WTC11 (cell line): ENCODE measurements around the gene ABCF2. TPM values are rescaled to one million over a fixed set of nuclear protein-coding genes. Genes with fewer than 3 reads are reported as not detected.

ENCODE experiments used
- CBFB ChIP-seq: sonication (generic); formaldehyde crosslinking; IDR thresholded peaks from 2 replicates; pipeline ENCODE4 v1.8.1; 2022; ENCODE audit warnings: mild to moderate bottlenecking, low read depth, missing genetic modification reagents
- FOXP4 ChIP-seq: sonication (generic); formaldehyde crosslinking; IDR thresholded peaks from 2 replicates; pipeline ENCODE4 v1.8.0; 2022; ENCODE audit warnings: mild to moderate bottlenecking, missing genetic modification reagents
- GRHL2 ChIP-seq: fragments of 250-450 bp; sonication (Bioruptor Pico); IDR thresholded peaks from 2 replicates; pipeline ENCODE4 v1.8.0; 2022; ENCODE audit warnings: mild to moderate bottlenecking, moderate library complexity; ENCODE audit not compliant: insufficient replicate concordance, severe bottlenecking
- TP53 ChIP-seq: sonication (generic); formaldehyde crosslinking; IDR thresholded peaks from 2 replicates; pipeline ENCODE4 v1.8.1; 2023; ENCODE audit warnings: mild to moderate bottlenecking, missing genetic modification reagents
- ZNF232 ChIP-seq: sonication (generic); formaldehyde crosslinking; IDR thresholded peaks from 2 replicates; pipeline ENCODE4 v1.8.0; 2022; ENCODE audit warnings: mild to moderate bottlenecking, missing genetic modification reagents
- ZNF425 ChIP-seq: fragments of 250-450 bp; sonication (Bioruptor Pico); conservative IDR thresholded peaks from 2 replicates; pipeline ENCODE4 v1.9.0; 2021; ENCODE audit warnings: mild to moderate bottlenecking
- total RNA-seq: library from RNA; stranded (reverse); gene quantifications from 3 replicates; pipeline ENCODE4 v1.2.3, GENCODE V29; 2021
- TF ChIP-seq, protein P1 (sequence below): fragments of 250-450 bp; sonication (Bioruptor Pico); IDR thresholded peaks from 2 replicates; pipeline ENCODE4 v1.9.0; 2021; ENCODE audit warnings: mild to moderate bottlenecking, borderline replicate concordance
- TF ChIP-seq, protein P2 (sequence below): sonication (generic); formaldehyde crosslinking; IDR thresholded peaks from 2 replicates; pipeline ENCODE4 v1.8.1; 2022; ENCODE audit warnings: missing genetic modification reagents, borderline replicate concordance
- TF ChIP-seq, protein P3 (sequence below): sonication (generic); formaldehyde crosslinking; IDR thresholded peaks from 2 replicates; pipeline ENCODE4 v1.8.0; 2023; ENCODE audit warnings: missing genetic modification reagents, mild to moderate bottlenecking, borderline replicate concordance
- TF ChIP-seq, protein P4 (sequence below): sonication (generic); formaldehyde crosslinking; IDR thresholded peaks from 2 replicates; pipeline ENCODE4 v1.8.1; 2022; ENCODE audit warnings: mild to moderate bottlenecking, missing genetic modification reagents, moderate library complexity, borderline replicate concordance
- TF ChIP-seq, protein P5 (sequence below): sonication (generic); formaldehyde crosslinking; IDR thresholded peaks from 2 replicates; pipeline ENCODE4 v1.8.1; 2022; ENCODE audit warnings: mild to moderate bottlenecking, moderate library complexity, missing genetic modification reagents

The ABCF2 gene
- total RNA-seq, 1 experiment from 2014 or later: 43.7 TPM

GRCh38 chr7:151235091-151235787, 8.2 kb upstream of the ABCF2 start (continued):
- TF ChIP-seq, protein P1, sequence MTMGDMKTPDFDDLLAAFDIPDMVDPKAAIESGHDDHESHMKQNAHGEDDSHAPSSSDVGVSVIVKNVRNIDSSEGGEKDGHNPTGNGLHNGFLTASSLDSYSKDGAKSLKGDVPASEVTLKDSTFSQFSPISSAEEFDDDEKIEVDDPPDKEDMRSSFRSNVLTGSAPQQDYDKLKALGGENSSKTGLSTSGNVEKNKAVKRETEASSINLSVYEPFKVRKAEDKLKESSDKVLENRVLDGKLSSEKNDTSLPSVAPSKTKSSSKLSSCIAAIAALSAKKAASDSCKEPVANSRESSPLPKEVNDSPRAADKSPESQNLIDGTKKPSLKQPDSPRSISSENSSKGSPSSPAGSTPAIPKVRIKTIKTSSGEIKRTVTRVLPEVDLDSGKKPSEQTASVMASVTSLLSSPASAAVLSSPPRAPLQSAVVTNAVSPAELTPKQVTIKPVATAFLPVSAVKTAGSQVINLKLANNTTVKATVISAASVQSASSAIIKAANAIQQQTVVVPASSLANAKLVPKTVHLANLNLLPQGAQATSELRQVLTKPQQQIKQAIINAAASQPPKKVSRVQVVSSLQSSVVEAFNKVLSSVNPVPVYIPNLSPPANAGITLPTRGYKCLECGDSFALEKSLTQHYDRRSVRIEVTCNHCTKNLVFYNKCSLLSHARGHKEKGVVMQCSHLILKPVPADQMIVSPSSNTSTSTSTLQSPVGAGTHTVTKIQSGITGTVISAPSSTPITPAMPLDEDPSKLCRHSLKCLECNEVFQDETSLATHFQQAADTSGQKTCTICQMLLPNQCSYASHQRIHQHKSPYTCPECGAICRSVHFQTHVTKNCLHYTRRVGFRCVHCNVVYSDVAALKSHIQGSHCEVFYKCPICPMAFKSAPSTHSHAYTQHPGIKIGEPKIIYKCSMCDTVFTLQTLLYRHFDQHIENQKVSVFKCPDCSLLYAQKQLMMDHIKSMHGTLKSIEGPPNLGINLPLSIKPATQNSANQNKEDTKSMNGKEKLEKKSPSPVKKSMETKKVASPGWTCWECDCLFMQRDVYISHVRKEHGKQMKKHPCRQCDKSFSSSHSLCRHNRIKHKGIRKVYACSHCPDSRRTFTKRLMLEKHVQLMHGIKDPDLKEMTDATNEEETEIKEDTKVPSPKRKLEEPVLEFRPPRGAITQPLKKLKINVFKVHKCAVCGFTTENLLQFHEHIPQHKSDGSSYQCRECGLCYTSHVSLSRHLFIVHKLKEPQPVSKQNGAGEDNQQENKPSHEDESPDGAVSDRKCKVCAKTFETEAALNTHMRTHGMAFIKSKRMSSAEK (CRISPR knock-in tag): no peak
- TF ChIP-seq, protein P2, sequence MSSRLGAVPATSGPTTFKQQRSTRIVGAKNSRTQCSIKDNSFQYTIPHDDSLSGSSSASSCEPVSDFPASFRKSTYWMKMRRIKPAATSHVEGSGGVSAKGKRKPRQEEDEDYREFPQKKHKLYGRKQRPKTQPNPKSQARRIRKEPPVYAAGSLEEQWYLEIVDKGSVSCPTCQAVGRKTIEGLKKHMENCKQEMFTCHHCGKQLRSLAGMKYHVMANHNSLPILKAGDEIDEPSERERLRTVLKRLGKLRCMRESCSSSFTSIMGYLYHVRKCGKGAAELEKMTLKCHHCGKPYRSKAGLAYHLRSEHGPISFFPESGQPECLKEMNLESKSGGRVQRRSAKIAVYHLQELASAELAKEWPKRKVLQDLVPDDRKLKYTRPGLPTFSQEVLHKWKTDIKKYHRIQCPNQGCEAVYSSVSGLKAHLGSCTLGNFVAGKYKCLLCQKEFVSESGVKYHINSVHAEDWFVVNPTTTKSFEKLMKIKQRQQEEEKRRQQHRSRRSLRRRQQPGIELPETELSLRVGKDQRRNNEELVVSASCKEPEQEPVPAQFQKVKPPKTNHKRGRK: no peak
- TF ChIP-seq, protein P3, sequence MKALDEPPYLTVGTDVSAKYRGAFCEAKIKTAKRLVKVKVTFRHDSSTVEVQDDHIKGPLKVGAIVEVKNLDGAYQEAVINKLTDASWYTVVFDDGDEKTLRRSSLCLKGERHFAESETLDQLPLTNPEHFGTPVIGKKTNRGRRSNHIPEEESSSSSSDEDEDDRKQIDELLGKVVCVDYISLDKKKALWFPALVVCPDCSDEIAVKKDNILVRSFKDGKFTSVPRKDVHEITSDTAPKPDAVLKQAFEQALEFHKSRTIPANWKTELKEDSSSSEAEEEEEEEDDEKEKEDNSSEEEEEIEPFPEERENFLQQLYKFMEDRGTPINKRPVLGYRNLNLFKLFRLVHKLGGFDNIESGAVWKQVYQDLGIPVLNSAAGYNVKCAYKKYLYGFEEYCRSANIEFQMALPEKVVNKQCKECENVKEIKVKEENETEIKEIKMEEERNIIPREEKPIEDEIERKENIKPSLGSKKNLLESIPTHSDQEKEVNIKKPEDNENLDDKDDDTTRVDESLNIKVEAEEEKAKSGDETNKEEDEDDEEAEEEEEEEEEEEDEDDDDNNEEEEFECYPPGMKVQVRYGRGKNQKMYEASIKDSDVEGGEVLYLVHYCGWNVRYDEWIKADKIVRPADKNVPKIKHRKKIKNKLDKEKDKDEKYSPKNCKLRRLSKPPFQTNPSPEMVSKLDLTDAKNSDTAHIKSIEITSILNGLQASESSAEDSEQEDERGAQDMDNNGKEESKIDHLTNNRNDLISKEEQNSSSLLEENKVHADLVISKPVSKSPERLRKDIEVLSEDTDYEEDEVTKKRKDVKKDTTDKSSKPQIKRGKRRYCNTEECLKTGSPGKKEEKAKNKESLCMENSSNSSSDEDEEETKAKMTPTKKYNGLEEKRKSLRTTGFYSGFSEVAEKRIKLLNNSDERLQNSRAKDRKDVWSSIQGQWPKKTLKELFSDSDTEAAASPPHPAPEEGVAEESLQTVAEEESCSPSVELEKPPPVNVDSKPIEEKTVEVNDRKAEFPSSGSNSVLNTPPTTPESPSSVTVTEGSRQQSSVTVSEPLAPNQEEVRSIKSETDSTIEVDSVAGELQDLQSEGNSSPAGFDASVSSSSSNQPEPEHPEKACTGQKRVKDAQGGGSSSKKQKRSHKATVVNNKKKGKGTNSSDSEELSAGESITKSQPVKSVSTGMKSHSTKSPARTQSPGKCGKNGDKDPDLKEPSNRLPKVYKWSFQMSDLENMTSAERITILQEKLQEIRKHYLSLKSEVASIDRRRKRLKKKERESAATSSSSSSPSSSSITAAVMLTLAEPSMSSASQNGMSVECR (CRISPR knock-in tag): no peak
- no peak for TF ChIP-seq ZNF425
- no peak for TF ChIP-seq CBFB
- TF ChIP-seq TP53 (CRISPR knock-in tag): no peak
- no peak for TF ChIP-seq GRHL2
- no peak for TF ChIP-seq ZNF232
- TF ChIP-seq FOXP4 (CRISPR knock-in tag): no peak
- TF ChIP-seq, protein P4, sequence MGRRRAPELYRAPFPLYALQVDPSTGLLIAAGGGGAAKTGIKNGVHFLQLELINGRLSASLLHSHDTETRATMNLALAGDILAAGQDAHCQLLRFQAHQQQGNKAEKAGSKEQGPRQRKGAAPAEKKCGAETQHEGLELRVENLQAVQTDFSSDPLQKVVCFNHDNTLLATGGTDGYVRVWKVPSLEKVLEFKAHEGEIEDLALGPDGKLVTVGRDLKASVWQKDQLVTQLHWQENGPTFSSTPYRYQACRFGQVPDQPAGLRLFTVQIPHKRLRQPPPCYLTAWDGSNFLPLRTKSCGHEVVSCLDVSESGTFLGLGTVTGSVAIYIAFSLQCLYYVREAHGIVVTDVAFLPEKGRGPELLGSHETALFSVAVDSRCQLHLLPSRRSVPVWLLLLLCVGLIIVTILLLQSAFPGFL (CRISPR knock-in tag): no peak
- TF ChIP-seq, protein P5, sequence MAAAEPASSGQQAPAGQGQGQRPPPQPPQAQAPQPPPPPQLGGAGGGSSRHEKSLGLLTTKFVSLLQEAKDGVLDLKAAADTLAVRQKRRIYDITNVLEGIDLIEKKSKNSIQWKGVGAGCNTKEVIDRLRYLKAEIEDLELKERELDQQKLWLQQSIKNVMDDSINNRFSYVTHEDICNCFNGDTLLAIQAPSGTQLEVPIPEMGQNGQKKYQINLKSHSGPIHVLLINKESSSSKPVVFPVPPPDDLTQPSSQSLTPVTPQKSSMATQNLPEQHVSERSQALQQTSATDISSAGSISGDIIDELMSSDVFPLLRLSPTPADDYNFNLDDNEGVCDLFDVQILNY (CRISPR knock-in tag): no peak
